Activated CD4-positive, CD25-positive, alpha-beta regulatory T cell (primary cell): ENCODE results near the gene VMAC.

ENCODE experiments used
- DNase-seq, 4 experiments: peaks; one replicate each; lab custom pipeline; 2025; lab: John Stamatoyannopoulos, UW

Gene VMAC

DNA sequence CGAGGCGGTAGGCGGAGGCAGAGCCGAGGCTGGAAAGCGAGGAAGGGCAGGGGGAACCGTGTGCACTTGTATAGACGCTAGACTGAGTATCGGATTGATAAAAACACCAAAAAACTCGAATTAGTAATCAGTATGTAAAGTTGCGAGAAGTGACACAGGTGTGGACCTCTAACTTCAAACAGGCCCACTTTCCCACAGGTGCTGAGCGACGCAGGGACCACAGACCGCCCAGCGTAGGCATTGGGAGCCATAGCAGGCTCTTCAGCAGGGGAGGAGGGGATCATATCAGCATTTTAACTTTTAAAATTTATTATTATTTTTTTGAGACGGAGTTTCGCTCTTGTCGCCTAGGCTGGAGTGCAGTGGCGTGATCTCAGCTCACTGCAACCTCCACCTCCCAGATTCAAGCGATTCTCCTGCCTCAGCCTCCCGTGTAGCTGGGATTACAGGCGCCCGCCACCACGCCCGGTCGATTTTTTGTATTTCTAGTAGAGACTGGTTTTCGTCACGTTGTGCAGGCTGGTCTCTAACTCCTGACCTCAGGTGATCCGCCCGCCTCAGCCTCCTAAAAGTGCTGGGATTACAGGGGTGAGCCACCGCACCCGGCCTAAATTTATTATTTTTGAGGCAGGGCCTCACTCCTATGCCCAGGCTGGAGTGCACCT is 574 bp downstream of the VMAC start:
- no peak for DNase-seq

DNA sequence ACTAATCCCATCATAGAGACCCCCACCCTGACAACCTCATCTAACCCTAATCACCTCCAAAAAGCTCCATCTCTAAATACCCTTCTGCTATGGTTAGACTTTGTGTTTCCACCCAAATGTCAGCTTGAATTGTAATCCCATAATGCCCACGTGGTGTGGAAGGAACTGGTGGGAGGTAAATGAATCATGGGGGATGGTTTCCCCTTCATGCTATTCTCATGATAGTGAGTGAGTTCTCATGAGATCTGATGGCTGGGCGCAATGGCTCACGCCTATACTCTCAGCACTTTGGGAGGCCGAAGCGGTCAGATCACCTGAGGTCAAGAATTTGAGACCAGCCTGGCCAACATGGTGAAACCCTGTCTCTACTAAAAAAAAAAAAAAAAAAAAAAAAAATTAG is 2.6 kb downstream of the VMAC start:
- no peak for DNase-seq

DNA sequence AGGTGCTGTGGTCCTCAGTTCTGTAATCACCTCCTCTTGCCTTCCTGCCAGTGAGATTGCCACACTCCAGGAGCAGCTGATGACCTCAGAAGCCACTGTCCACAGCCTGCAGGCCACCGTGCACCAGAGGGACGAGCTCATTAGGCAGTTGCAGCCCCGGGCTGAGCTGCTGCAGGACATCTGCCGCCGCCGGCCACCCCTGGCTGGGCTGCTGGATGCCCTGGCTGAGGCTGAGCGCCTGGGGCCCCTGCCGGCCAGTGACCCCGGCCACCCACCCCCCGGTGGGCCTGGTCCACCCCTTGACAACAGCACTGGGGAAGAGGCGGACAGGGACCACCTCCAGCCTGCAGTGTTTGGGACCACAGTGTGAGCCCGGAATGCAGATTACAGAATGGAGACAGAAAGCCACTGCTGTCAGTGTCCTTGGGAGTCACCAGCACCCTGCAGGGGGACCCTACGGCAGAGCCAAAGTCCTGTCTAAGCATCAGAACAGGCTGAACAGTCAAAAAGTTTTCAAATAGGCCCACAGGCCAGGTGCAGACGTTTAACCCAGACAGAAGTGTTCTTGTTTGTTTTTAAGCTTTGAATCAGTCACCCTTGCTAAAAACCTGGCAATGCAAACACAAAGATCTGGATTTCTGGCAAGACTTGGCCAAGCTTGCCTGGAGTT is 4.2 kb downstream of the VMAC start:
- no peak for DNase-seq

DNA sequence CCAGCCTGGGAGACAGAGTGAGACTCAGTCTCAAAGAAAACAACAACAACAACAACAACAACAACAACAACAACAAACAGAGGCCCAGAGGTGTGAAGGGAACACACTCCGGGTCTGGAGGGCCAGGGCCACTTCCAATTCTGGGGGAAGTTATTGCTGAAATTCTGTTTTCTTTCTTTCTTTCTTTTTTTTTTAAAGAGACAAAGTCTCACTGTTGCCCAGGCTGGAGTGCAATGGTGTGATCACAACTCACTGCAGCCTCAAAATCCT is 5.9 kb downstream of the VMAC start:
- no peak for DNase-seq

DNA sequence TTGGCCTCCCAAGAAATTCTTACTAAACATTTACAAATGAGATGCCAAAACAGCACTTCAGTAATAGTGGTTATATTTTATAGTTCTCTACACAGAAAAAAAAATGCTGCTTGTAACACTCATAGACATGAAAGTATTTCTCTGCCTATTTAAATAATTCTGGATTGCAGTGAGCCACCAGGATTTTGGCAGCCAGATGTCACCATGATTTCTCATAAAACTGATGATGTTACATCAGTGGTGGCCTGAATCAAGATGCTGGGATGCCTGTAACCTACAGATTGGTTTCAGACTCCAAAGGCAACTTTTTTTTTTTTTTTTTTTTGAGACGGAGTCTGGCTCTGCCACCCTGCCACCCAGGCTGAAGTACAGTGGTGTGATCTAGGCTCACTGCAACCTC is 6.7 kb downstream of the VMAC start:
- DNase-seq, result no peak

DNA sequence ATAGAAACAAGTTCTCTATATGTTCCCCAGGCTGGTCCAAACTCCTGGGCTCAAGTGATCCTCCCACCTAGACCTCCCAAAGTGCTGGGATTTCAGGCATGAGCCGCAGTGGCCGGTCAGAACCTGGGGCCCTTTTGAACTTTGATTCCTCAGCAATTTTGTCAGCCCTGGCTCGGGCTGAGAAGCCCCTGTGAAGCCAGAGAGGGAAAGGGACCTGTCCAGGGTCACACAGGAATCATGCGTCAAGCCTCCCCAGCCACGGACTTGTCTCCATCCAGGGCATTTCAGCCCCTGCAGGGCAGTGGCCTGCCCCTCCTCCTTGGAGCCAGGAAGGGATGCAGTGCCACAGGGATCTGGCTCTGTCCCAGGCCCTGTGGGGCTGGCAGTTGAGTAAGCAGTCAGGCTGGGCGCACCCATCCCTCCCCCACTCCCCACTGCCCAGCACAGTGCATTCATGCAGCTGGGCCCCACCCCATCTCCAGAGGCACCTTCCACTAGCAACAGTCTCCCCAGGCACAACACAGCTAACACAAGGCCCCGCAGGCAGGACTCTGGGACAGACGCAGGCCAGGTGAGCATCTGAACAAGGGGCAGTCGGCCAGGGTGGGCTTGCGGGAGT is 9.2 kb downstream of the VMAC start, which contains the start of gene CAPS:
CAPS (plus strand) TSS at position 516 of the 619 bp plus-strand sequence. CDS start 153 bp downstream, outside the sequence.
- no peak for DNase-seq

DNA sequence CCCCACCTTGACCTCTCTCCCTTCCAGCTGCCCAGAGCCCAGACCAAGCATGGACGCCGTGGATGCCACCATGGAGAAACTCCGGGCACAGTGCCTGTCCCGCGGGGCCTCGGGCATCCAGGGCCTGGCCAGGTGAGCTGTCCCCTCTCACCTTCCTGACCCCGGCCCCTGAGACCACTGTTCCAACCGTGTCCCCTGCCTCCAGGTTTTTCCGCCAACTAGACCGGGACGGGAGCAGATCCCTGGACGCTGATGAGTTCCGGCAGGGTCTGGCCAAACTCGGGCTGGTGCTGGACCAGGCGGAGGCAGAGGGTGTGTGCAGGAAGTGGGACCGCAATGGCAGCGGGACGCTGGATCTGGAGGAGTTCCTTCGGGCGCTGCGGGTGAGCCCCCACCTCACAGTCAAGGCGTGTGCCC is 9.7 kb downstream of the VMAC start:
- no peak for DNase-seq

DNA sequence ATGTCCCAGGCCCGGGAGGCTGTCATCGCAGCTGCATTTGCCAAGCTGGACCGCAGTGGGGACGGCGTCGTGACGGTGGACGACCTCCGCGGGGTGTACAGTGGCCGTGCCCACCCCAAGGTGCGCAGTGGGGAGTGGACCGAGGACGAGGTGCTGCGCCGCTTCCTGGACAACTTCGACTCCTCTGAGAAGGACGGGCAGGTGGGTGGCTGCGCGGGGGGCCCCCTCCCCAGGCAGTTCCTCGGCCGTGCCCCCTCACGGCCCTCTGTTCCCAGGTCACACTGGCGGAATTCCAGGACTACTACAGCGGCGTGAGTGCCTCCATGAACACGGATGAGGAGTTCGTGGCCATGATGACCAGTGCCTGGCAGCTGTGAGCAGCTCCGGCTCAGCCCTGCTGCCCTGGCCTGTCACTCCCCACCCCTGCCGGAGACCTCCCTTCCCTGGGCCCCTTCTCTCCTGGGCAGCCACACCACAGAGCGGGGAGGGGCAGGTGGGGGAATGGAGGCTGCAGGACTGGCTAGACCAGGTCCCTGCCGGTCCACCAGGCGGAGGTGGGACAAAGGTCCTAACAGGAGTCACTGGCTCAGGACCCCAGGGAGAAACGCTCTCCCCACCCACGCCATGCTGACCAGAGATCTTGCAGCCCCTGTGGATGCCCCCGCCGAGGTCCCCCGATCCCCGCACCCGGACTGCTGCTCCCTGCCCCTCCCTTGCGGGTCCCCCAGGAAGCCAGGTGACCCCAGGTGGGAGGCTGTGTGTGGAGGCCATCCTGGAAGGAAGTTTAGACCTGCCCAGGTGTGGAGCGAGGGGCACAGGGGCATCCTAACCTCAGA is 10.5 kb downstream of the VMAC start:
- DNase-seq, result no peak

DNA sequence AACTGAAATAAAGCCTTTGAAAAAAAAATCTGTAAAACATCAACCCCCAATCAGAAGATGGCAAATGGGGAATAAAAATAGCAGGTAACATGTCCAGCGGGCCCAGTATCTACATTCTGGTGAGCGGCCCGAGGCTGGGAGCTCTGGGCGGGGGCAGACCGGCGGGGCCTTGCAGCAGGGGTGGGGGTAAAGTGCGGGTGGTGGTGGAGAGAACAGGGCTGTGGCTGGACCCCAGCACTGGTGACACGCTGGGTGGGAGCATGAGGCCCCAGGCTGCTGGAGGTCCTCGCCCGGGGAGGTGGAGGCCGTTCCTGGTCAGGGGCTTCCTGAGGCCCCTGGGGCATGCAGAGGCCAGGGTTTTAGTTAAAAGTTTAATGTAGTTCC is 11.1 kb downstream of the VMAC start:
- DNase-seq, result no peak

DNA sequence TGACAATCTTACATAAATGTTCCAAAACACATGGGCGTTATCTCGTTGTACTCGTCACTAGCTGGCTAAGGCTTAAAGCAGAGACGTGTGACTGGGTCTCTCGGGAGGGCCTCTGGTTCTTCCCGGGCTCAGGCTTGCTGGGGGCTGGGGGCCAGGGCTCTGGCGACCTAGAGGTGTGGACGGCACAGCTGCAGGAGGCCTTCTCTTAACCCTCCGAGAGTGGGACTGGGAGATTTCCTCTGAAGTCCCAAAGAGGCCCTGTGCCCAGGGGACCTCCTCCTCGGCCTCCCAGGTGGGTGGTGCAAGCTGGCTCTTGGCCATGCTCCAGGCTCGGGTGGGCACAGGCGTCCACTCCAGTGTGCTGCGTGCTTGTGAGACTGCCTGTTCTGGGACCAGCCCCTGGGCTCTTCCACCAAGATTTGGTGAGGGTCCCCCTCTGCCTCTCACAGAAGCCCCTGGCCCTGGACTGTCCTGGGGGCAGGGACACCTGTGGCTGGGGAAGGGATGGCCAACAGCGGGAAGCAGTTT is 11.6 kb downstream of the VMAC start:
- no peak for DNase-seq

DNA sequence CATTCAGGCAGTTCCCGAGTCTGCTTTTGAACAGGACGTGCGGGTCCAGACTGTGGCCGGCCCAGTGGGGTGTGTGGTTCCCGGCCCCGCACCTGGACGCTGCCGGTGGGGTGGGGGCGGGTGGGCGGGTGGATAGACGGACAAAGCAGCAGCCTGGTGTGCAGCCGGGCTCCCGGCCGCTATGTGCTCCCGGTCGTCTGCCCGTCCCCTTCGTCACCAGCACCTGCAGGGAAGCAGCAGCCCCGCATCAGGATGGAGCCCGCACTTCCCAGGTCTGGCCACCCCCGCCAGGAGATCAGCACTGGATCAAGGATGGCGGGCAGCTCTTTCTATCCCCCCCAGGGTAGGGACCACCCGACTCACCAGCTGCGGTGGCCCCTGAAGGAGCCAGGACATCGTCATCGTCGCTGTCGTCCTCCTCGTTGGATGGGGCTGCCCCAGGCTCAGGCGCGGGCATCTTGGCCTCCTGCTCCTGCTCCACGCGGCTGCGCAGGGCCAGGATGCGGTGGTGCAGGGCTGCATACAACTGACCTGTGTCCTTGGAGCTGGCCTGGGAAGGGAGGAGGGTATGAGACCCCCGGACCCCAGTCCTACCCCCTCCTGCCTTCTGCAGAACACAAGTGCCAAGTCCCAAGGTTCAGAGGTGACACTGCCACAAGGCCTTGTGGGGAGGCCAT is 12.9 kb downstream of the VMAC start:
- no peak for DNase-seq

DNA sequence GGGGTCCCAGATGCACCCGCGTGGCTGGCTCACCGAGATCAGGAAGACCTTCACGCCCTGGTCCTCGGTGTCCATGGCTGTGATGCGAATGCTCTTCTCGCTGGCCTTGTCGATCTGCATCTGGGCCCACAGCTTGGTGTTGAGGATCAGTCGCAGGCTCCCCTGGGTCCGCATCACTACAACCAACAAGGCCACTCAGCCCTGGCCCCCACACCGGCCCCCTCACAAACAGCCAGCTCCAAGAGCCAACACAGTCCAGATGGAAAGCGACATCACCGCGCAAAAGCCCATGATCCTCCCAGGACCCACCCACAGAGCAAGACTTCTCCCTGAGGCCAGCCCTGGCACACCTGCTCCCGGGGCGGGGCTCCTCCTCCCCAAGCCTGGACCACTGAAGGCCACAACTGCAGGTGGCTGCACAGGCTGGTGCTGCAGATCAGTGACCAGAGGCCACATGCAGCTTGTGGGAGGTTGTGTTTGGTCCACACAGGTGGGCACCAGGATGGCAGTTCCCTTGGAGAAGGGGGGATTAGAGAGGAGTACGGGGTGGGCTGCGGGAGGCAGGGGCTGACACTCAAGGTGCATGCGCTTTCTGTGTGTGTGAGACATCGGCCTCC is 13.9 kb downstream of the VMAC start:
- DNase-seq, result no peak

DNA sequence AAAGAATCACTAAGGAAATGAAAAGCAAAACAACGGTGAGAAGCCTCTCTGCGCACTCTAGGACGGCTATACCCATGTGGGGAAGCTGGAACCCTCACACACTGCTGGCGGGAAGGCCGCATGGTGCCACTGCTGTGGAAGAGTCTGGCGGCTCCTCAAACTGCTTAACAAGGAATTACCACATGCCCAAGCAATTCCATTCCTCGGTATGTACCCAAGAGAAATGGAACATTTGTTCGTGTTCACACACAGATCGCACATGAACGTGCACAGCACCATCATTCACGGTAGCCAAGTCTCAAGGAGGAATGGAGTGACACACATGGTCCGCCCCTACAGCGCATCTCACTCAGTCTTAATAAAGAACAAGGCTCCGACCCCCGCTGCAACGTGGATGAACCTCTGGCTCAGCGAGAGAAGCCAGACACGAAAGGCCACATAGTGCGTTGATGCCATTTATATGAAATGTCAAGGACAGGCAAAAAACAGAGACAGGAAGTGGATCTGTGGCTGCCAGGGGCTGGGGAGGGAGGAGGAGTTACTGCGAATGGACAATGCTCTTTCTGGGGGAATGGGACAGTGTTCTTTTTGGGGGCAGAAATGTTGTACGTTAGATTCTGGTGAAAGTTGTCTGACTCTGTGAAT is 17.0 kb downstream of the VMAC start:
- DNase-seq, result no peak

DNA sequence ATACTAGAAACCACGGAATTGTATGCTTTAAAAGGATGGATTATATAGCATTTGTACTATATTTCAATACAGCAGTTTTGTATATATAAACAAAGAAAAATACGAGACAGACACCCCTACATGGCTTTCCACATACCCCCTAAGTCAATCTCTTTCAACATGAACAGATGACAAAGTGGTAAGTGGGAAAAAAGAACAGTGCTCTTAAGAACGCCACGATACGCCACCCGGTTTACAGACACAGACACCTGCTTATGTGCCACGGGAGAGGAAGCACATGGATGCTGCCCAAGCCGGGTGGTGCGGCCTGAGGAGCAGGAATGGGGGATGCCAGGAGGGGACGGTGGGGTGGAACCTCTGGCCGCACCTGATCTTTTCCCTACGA is 17.5 kb downstream of the VMAC start:
- no peak for DNase-seq

DNA sequence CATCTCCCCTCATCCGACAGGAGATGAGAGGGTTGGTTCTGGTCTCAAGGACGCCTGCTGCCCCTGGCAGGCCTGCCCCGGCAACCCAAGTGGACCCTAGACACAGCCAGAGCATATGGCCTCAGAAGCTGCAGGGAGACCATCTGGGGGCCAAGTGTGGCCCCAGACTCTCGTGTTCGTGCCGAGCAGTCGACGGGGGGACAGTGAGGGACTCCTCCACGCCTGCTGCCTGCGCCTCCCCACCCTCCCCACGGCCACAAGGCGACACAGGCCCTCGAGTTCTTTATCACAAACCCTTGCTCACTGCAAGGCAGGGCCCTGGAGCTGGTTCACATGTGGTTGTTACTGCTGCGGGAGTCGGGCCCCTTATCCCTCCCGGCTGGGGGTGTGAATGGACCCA is 18.7 kb downstream of the VMAC start:
- no peak for DNase-seq

DNA sequence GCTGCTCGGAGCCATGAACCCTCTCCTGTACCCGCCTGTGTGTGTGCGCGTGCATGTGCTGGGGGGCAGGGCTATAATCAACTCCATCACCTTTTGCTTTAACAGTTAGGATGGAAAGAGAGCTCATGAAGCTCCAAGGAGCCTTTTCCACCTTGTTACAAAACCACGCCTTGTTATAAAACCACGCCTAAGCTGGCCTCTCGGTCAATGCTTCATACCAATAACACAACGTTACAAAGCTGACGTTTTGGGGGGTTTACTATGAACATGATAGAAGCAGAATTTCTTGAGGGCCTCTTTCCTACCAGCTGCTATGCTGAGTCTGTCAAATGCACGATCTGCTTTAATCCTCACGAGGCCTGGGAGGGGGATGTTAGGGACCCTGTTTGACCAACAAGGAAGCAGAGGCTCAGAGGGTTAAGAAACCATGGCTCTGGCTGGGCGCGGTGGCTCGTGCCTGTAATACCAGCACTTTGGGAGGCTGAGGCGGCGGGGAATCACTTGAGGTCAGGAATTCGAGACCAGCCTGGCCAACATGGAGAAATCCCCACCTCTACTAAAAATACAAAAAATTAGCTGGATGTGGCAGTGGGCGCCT is 21.3 kb downstream of the VMAC start:
- DNase-seq, result no peak

DNA sequence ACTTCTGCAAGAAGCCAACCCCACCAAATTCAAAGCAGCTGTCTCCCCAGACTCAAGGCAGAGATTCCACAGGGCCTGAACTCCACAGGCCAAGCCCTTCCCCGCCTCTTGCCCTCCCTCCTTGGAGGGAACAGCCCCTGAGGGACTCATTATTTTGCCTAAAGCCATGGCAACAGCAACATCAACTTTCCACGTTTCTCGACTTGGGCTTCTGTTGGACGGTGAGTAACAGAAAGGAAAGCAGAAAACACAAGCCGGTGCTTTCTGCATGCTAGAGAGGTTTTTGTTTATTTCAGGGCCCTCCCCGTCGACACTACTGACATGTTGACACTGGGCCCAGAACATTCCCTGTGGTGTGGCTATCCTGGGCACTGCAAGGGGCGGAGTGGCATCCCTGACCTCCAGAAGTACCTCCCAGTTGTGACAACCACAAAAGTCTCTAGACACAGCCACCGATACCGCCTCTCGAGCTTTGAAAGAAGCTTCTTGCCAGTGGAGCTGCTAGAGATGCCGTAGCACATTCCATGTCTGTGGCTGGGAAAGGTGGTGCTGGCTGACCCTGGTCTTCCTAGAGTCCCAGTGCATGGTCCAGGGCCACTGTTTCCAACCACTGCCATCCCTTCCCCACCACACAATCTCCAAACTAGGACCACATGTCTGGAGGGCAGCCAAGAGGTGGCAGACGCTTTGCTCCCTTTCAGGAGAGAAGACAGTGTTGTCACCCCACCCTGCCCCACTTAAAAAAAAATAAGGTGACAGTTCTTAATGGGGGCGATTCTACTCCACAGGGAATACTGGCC is 22.2 kb downstream of the VMAC start:
- DNase-seq, result no peak

DNA sequence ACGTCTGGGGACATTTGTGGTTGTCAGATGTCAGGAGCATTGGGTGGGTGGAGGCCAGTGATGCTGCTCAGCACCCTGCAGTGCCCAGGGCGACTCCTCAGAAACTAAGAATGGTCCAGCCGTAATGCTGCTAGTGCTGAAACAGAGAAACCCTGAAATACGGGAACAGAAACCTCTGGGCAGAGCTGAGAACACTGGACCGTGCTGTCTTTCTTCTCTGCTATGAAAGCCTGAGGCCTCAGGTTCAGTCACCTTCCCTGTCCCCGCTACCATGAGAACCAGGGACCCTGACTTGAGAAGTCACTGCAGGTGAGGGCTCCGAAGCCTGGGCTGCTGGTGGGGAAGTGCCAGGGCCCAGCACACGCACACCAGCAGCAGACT is 22.8 kb downstream of the VMAC start:
- no peak for DNase-seq

DNA sequence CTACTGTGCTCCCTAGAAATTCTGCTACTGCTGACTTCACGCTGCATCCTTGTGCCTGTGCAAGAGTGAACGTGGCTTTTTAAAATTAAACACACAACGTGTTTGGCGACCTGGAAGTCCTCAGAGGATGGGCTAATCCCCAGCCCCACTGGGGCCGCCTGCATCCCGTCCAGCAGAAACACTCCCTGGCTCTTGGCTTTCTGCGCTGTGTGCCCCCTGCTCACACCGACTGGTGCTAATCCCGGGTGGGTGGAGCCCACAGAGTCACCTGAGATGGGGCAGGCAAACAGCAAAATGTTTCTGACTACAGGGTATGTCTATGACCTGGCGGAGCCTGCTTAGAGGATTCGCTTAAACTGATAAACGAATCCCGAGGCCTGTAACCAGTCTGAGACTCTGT is 24.5 kb downstream of the VMAC start:
- DNase-seq, result no peak

DNA sequence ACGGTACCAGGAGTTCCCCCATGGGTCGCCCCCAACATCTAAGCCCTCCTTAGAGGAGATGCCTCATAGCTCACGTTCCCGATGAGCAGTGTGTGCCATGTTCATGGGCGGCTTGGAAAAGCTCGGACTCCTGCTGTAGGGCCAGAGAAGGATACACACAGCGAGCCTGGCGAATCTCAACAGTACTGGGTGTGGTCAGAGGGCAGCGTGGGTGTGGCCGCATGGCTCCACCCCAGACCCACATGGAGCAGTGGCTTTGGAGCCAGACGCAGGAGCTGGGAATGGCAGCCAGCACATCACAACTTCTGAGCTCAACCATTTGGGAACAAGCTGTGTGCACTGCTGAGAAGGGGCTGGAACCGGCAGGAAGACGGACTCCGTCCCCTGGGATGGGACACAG is 25.0 kb downstream of the VMAC start:
- DNase-seq, result no peak
